RWPE1 (cell line): ENCODE results near the gene GSDME.
A peak's percentile ranks its signal among the peaks of the same experiment; 100 is the strongest.

Experiments
- CTCF ChIA-PET: fragments of 350-600 bp; sonication (Branson Sonifier 250); formaldehyde crosslinking; extraction: SDS; loops from one replicate; lab custom pipeline; 2021; lab: Yijun Ruan, JAX
- POLR2A ChIA-PET: fragments of 400-600 bp; formaldehyde crosslinking; extraction: SDS; loops from one replicate; lab custom pipeline; 2020; ENCODE audit warnings: antibody characterized with exemption; ENCODE audit not compliant: low non-redundant PET; lab: Yijun Ruan, JAX
- DNase-seq: peaks from one replicate; pipeline ENCODE4 v3.0.0; 2012; ENCODE audit warnings: low spot score
- H3K27ac ChIP-seq: fragments of 450-650 bp; 2 replicates; pipeline ENCODE4 v1.5.1; 2017
- TF ChIP-seq, protein P1 (sequence below): fragments of 450-650 bp; conservative IDR thresholded peaks from 2 replicates; pipeline ENCODE4 v1.5.1; 2017; ENCODE audit warnings: low read depth, mild to moderate bottlenecking

The GSDME gene

DNA sequence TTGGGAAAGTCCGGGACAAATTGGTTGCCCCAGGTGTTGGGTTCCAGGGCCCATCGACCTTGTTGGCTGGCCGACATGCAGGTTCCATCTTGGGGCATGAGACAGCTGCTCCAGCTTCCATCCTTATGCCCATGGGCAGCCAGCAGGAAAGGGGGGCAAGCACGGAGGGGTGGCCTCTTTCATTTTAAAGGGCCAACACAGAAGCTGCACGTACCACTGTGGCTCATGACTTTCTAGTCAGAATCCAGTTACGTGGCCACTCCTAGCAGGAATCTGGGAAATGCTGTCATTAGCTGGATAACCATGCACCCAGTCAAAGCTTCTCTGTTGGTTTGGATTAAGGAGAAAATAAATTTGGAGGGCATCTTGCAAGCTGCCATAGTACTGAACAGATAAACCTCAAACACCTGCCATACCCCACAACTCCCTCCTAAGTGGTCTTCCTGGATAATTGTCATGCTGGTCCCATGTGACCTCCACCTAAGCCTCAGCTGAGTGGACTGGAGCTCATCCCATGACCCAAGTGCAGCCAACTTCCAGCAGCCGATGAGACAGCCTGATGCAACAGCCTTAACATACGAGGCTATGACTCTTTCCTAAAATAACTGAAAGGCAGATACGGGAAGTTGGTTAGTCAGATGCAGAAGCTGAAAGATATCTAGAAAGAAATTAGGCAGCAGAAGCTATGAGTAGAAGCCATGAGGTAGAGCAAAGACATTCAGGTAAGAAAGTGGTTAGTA, 21.4 kb upstream of the GSDME start:
- ChIA-PET POLR2A (no interaction called here), CTCF (no interaction called here)
- DNase-seq: no peak

DNA sequence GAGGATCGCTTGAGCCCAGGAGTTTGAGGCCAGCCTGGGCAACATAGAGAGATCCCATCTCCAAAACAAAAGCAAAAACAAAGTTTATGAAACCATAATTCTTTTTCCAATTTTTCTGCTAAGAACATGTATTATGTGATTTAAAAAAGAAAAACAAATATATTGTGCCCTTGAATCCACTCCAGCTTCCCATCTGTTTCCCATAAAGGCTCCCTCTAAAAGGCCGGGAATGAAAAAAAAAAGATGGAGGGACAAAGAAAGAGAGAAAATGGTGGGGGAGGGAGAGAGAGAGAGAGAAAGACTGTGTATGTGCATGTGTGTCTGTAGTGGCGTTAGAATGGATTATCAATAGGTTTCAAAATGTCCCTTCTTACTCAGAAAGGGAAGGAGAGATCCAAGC, 20.5 kb upstream of the GSDME start:
- ChIA-PET POLR2A (no interaction called here), CTCF (no interaction called here)
- DNase-seq: no peak
- TF ChIP-seq, protein P1, sequence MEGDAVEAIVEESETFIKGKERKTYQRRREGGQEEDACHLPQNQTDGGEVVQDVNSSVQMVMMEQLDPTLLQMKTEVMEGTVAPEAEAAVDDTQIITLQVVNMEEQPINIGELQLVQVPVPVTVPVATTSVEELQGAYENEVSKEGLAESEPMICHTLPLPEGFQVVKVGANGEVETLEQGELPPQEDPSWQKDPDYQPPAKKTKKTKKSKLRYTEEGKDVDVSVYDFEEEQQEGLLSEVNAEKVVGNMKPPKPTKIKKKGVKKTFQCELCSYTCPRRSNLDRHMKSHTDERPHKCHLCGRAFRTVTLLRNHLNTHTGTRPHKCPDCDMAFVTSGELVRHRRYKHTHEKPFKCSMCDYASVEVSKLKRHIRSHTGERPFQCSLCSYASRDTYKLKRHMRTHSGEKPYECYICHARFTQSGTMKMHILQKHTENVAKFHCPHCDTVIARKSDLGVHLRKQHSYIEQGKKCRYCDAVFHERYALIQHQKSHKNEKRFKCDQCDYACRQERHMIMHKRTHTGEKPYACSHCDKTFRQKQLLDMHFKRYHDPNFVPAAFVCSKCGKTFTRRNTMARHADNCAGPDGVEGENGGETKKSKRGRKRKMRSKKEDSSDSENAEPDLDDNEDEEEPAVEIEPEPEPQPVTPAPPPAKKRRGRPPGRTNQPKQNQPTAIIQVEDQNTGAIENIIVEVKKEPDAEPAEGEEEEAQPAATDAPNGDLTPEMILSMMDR: no peak
- H3K27ac ChIP-seq: no peak overlapping the region

More for the DNA sequence above, 21.4 kb upstream of the GSDME start:
- peak overlapping the region; percentile 14; the same call in 1 of the 2 replicates for H3K27ac ChIP-seq
- TF ChIP-seq, protein P1: no peak

DNA sequence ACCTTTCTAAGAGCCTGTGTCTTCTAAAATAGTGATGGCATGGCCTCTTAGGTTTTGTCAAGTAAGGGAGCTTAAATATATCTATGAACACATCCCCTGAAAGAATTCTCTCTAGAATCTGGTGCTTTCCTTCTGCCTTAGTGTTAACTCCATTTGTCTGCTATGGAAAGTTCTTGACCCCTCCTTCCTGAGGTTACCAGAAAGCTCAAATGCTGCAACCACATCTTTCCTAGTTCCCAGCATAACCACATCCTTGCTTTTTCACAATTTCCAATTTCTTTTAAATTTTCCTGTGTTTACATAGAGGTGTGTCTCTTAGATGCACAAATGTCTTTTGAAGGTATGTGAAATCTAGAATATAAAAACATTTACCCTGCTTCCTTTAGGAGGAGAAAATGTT, 16.4 kb upstream of the GSDME start:
- TF ChIP-seq, protein P1: no peak
- H3K27ac ChIP-seq: no peak overlapping the region
- ChIA-PET CTCF (no interaction called here), POLR2A (no interaction called here)
- DNase-seq: no peak

DNA sequence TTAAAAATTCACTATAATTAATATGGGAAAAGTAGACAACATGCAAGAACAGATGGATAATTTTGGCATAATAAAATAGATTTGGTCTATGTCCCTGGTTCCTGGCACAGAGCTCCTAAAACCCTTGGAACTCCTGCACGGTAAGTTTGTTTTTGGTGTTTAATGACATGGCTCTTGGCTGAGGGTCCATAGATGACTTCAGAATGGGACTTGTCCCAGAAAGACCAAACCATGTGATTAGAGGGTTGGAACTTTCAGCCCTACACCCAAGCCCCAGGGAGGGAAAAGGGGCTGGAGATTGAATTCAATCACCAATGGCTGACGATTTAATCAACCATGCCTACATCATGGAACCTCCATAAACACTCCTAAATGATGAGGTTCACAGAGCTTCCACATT, 12.6 kb upstream of the GSDME start:
- DNase-seq: no peak
- TF ChIP-seq, protein P1: no peak
- no peak overlapping the region for H3K27ac ChIP-seq
- ChIA-PET POLR2A (no interaction called here), CTCF (interaction anchor here (0.9 kb wide), 1 partner anchor 47 kb away, joined by 3 read pairs; no protein-coding TSS in a partner anchor)

DNA sequence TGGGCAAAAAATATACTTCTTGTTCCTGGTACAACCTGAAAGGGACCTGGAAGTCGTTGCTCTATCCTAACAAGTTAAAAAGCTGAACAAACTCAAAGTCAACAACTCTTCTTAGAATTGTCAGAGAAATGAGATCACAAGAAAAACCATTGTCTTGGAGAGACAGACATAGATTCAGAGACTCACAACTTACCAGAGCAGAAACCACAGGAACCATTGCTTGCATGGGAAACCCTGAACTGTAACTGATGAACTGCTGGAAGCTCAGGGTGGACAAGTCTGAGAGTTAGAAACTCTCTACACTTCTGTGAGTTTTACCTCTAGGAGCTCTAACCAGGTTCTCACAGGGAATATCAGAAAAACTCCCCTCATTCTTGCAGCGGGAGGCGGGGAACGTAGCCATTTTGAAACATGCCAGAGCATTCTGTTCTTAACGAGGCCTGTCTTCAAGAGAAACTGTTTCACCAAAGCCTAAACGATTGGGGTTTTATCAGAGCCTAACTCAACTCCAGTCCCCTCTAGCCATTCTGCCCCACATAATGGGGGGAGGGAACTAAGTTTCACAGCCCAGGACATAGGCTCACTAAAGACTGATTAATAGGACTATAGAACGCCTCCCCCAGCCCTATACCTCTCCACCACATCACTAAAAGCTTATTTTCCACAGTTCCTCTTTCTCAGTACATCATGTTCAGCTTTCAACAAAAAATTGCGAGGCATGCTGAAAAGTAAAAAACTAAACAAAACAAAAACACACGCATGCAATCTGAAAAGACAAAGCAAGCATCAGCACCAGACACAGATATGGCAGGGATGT, 12.0 kb upstream of the GSDME start:
- no peak overlapping the region for H3K27ac ChIP-seq
- TF ChIP-seq, protein P1: no peak
- ChIA-PET CTCF (interaction anchor here (0.6 to 0.9 kb wide), 2 partner anchors 46 to 907 kb away, joined by 3 read pairs; no protein-coding TSS in a partner anchor), POLR2A (no interaction called here)
- no peak for DNase-seq

DNA sequence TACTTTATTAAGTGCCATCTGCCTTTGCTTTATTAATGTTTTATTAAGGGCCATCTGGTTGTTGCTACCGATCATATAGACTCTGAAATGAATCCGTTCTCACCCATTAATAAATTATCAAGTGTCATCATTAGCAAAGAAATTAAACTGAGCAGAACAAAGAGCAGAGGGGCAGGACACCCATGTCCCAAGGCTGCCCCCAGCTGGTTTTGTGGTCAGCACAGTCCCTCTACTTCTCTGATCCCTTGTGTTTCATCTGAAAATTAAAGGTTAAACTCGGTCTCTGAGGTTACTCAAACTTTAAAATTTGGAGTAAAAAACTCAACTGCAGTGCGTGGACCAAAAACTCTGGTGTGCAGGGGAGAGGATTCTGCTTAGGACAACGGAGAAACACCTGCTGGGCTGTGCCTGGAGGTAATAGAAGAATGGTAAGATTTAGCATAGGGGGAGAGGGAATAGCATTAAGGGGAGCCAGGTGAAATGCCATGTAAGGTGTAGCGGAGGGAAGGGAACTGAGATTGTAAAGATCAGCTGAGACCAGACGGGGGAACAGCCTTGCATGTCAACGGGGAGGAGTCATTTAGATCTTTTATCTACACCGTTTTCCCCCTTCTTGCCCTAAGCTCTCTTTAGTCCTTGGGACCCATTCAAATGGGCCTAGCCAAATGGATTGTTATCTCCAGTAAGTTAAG, 10.8 kb upstream of the GSDME start:
- H3K27ac ChIP-seq: no peak overlapping the region
- DNase-seq: no peak
- POLR2A ChIA-PET: no interaction called here
- CTCF ChIA-PET: interaction anchor here (0.6 to 0.7 kb wide), 3 partner anchors 55 to 185 kb away, joined by 3 to 6 read pairs (median 6); no protein-coding TSS in a partner anchor
- TF ChIP-seq, protein P1: no peak
